Hepatocyte (in vitro differentiated cells): ENCODE results near the gene ERICH6. TPM values are rescaled to one million over a fixed set of nuclear protein-coding genes. Genes with fewer than 3 reads are reported as not detected.

ENCODE experiments used
- DNase-seq: peaks from one replicate; pipeline ENCODE4 v3.0.0-alpha.2; 2016; ENCODE audit warnings: low spot score
- H2AFZ ChIP-seq: fragments of 200-600 bp; sonication (generic); 2 replicates; pipeline ENCODE4 v1.6.0; 2016; ENCODE audit warnings: antibody characterized with exemption, mild to moderate bottlenecking
- H3K27ac ChIP-seq: fragments of 200-600 bp; sonication (generic); 2 replicates; pipeline ENCODE4 v1.5.1; 2016; ENCODE audit warnings: mild to moderate bottlenecking
- H3K27me3 ChIP-seq: fragments of 200-600 bp; sonication (generic); 2 replicates; pipeline ENCODE4 v1.6.1; 2016
- H3K36me3 ChIP-seq: fragments of 200-600 bp; sonication (generic); replicated peaks from 2 replicates; pipeline ENCODE4 v1.5.1; 2016; ENCODE audit warnings: low read depth; ENCODE audit not compliant: insufficient read depth
- H3K4me1 ChIP-seq: fragments of 200-600 bp; sonication (generic); 2 replicates; pipeline ENCODE4 v1.5.1; 2016; ENCODE audit warnings: mild to moderate bottlenecking, moderate library complexity; ENCODE audit not compliant: insufficient read depth
- H3K4me2 ChIP-seq: fragments of 200-600 bp; sonication (generic); 2 replicates; pipeline ENCODE4 v1.6.0; 2016
- H3K4me3 ChIP-seq: fragments of 200-600 bp; sonication (generic); 2 replicates; pipeline ENCODE4 v1.5.1; 2016; ENCODE audit warnings: mild to moderate bottlenecking
- H3K79me2 ChIP-seq: fragments of 200-600 bp; sonication (generic); 2 replicates; pipeline ENCODE4 v1.6.0; 2017; ENCODE audit warnings: mild to moderate bottlenecking
- H3K9me2 ChIP-seq: fragments of 200-600 bp; sonication (generic); replicated peaks from 2 replicates; pipeline ENCODE4 v1.6.0; 2017; ENCODE audit warnings: mild to moderate bottlenecking; ENCODE audit not compliant: insufficient read depth
- H3K9me3 ChIP-seq: fragments of 200-600 bp; sonication (generic); 2 replicates; pipeline ENCODE4 v1.5.1; 2016; ENCODE audit warnings: low read depth, mild to moderate bottlenecking
- H4K20me1 ChIP-seq: fragments of 200-600 bp; sonication (generic); 2 replicates; pipeline ENCODE4 v1.6.0; 2016; ENCODE audit warnings: mild to moderate bottlenecking; ENCODE audit not compliant: insufficient read depth, poor library complexity, severe bottlenecking
- EZH2 ChIP-seq: fragments of 200-600 bp; sonication (generic); IDR thresholded peaks from 2 replicates; pipeline ENCODE4 v1.6.1; 2016; ENCODE audit warnings: antibody characterized with exemption, mild to moderate bottlenecking, borderline replicate concordance
- EZH2phosphoT487 ChIP-seq: fragments of 200-600 bp; sonication (generic); IDR thresholded peaks from one replicate; pipeline ENCODE4 v1.6.1; 2018; ENCODE audit warnings: antibody characterized with exemption, mild to moderate bottlenecking, low read depth, moderate library complexity; ENCODE audit not compliant: unreplicated experiment, severe bottlenecking
- WGBS: methylation state at CpG from one replicate; pipeline ENCODE4 v1.1.6; 2016; ENCODE audit warnings: low lambda C conversion rate; ENCODE audit errors: missing lambda C conversion rate; 5-methylcytosine and 5-hydroxymethylcytosine counted together
- polyA plus RNA-seq: library from polyadenylated mRNA; unstranded; fragments of >200 nt; fragmentation: Nextera tagmentation; extraction: Ambion mirVana; gene quantifications from 2 replicates; pipeline ENCODE4 v1.2.1, GENCODE V29; 2016
- total RNA-seq: library from RNA; depleted of rRNA; stranded (reverse); fragments of >200 nt; gene quantifications from 2 replicates; pipeline ENCODE4 v1.2.3, GENCODE V29; 2014
- TF ChIP-seq, protein P1 (sequence below): fragments of 200-600 bp; sonication (generic); IDR thresholded peaks from 2 replicates; pipeline ENCODE4 v1.5.1; 2016; ENCODE audit warnings: antibody characterized with exemption, mild to moderate bottlenecking; ENCODE audit not compliant: poor library complexity

Gene ERICH6
- total and polyA plus RNA-seq, 2 experiments from 2014 or later: not detected

GRCh38 chr3:150748684-150749047, 44.9 kb upstream of the ERICH6 start:
- H3K27ac ChIP-seq: peak overlapping the region; percentile 10

DNA sequence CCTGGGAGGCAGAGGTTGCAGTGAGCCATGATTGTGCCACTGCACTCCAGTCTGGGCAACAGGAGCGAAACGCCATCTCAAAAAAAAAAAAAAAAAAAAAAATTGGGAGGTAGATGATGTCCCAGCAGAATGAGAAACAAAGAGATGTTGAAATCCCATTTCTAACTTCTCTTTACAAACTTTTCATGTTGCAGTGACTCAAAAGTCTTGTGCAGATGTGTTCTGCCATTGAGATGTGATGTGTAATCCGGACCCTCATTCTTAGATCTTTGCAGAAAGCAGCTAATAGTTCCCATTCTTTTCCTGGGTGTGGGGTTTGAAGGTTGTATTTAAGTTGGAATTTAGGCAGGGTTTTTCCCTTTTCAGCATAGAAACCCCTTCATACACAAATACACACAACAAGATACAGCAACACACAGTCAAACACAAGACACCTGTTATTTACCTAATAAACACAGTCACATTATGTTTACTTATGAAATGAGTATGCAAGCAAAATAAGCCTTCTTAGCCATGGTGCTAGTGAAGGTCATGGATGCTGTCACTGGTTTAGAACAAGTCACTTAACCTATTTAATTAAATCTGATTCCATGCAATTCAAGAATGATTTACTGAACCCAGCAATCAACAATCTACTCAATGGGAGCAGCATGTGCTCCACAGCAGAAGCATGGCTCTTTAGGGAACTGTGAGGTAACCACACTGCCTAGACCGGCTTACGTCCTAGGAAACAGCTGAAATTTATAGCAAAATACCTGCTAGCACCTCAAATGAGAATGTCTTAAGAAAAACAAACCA, 44.4 kb upstream of the ERICH6 start:
- H3K4me2 ChIP-seq: no peak overlapping the region
- no peaks in the 10 kb centered on the region for H3K9me3 ChIP-seq
- H4K20me1 ChIP-seq: peaks cover 20% of the 10 kb centered on the region
- 89% methylated on average over 3 of the region's 5 CpGs for WGBS
- H3K27ac ChIP-seq: peak overlapping the region; percentile 75
- no peak for DNase-seq
- H3K4me3 ChIP-seq: no peak overlapping the region
- H3K9me2 ChIP-seq: no peaks in the 10 kb centered on the region
- H3K79me2 ChIP-seq: peaks cover 96% of the 10 kb centered on the region
- H2AFZ ChIP-seq: no peak overlapping the region
- H3K4me1 ChIP-seq: peaks cover 57% of the 10 kb centered on the region
- TF ChIP-seq, protein P1, sequence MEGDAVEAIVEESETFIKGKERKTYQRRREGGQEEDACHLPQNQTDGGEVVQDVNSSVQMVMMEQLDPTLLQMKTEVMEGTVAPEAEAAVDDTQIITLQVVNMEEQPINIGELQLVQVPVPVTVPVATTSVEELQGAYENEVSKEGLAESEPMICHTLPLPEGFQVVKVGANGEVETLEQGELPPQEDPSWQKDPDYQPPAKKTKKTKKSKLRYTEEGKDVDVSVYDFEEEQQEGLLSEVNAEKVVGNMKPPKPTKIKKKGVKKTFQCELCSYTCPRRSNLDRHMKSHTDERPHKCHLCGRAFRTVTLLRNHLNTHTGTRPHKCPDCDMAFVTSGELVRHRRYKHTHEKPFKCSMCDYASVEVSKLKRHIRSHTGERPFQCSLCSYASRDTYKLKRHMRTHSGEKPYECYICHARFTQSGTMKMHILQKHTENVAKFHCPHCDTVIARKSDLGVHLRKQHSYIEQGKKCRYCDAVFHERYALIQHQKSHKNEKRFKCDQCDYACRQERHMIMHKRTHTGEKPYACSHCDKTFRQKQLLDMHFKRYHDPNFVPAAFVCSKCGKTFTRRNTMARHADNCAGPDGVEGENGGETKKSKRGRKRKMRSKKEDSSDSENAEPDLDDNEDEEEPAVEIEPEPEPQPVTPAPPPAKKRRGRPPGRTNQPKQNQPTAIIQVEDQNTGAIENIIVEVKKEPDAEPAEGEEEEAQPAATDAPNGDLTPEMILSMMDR: no peak
- TF ChIP-seq EZH2phosphoT487 (no peak), EZH2 (no peak)
- no peaks in the 10 kb centered on the region for H3K36me3 ChIP-seq
- no peaks in the 10 kb centered on the region for H3K27me3 ChIP-seq

More at GRCh38 chr3:150748684-150749047, 44.9 kb upstream of the ERICH6 start:
- no peak overlapping the region for H3K4me3 ChIP-seq
- no peaks in the 10 kb centered on the region for H3K9me2 ChIP-seq
- no peak for TF ChIP-seq EZH2phosphoT487
- TF ChIP-seq, protein P1: no peak
- TF ChIP-seq EZH2: no peak
- H3K4me1 ChIP-seq: peaks cover 56% of the 10 kb centered on the region
- 85% methylated on average over 1 of the region's 1 CpG for WGBS
- H3K9me3 ChIP-seq: no peaks in the 10 kb centered on the region
- no peak for DNase-seq
- no peak overlapping the region for H3K4me2 ChIP-seq
- H4K20me1 ChIP-seq: peaks cover 20% of the 10 kb centered on the region
- no peak overlapping the region for H2AFZ ChIP-seq
- H3K27me3 ChIP-seq: no peaks in the 10 kb centered on the region
- no peaks in the 10 kb centered on the region for H3K36me3 ChIP-seq
- peaks cover 96% of the 10 kb centered on the region for H3K79me2 ChIP-seq

- no peak for DNase-seq
- WGBS: 74% methylated on average over 7 of the region's 7 CpGs
- Histone ChIP-seq H3K4me2 (peak overlapping the region; percentile 60), H3K9me2 (no peaks in the 10 kb centered on the region), H3K27ac (peak overlapping the region; percentile 75), H3K79me2 (peaks cover 96% of the 10 kb centered on the region), H3K27me3 (no peaks in the 10 kb centered on the region), H3K4me3 (no peak overlapping the region), H3K36me3 (no peaks in the 10 kb centered on the region), H2AFZ (no peak overlapping the region), H3K4me1 (peaks cover 54% of the 10 kb centered on the region), H3K9me3 (no peaks in the 10 kb centered on the region), H4K20me1 (peaks cover 17% of the 10 kb centered on the region)
- no peak for TF ChIP-seq EZH2
- TF ChIP-seq, protein P1: no peak
- TF ChIP-seq EZH2phosphoT487: no peak
Measured at GRCh38 chr3:150746791-150747590, 43.3 kb upstream of the ERICH6 start.
